ENCODE results near the gene PGM2. TPM values are rescaled to one million over a fixed set of nuclear protein-coding genes. Genes with fewer than 3 reads are reported as not detected.
A peak's percentile ranks its signal among the peaks of the same experiment; 100 is the strongest.

The PGM2 gene
- total and polyA plus RNA-seq, 8 donors = 2.1 to 15.1 (median 7.6) TPM

GRCh38 chr4:37893164-37893563, 66.7 kb downstream of the PGM2 start:
- no peak for DNase-seq
- WGBS, 2 donors = 89 to 92% methylated on average over 3 of the region's 3 CpGs
- H3K27ac ChIP-seq = no peak overlapping the region
- FAIRE-seq = no peak
- intact Hi-C loops (cut with DNase I) = loop anchor here in 1 of 3 donors (5.0 kb wide), 1 partner anchor 79 kb away; no protein-coding TSS in a partner anchor
- H3K4me1 ChIP-seq = peaks cover 0 to 3% (median 0%) of the 10 kb centered on the region in 3 donors
- TF ChIP-seq, protein P1, sequence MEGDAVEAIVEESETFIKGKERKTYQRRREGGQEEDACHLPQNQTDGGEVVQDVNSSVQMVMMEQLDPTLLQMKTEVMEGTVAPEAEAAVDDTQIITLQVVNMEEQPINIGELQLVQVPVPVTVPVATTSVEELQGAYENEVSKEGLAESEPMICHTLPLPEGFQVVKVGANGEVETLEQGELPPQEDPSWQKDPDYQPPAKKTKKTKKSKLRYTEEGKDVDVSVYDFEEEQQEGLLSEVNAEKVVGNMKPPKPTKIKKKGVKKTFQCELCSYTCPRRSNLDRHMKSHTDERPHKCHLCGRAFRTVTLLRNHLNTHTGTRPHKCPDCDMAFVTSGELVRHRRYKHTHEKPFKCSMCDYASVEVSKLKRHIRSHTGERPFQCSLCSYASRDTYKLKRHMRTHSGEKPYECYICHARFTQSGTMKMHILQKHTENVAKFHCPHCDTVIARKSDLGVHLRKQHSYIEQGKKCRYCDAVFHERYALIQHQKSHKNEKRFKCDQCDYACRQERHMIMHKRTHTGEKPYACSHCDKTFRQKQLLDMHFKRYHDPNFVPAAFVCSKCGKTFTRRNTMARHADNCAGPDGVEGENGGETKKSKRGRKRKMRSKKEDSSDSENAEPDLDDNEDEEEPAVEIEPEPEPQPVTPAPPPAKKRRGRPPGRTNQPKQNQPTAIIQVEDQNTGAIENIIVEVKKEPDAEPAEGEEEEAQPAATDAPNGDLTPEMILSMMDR (IDR thresholded peaks at IDR 0.05) = no peak
- no peaks in the 10 kb centered on the region for H3K9me3 ChIP-seq
- H3K27me3 ChIP-seq = no peaks in the 10 kb centered on the region
- ATAC-seq = no peak
- no peak overlapping the region for H3K4me3 ChIP-seq
- no peaks in the 10 kb centered on the region for H3K36me3 ChIP-seq

GRCh38 chr4:37895271-37895670, 68.8 kb downstream of the PGM2 start:
- intact Hi-C loops (cut with DNase I) = no loop called here
- no peak for ATAC-seq
- H3K9me3 ChIP-seq = no peaks in the 10 kb centered on the region
- H3K36me3 ChIP-seq = no peaks in the 10 kb centered on the region
- TF ChIP-seq, protein P1 (IDR thresholded peaks at IDR 0.05) = no peak
- peaks cover 0 to 3% (median 0%) of the 10 kb centered on the region in 3 donors for H3K4me1 ChIP-seq
- no peak overlapping the region for H3K4me3 ChIP-seq
- H3K27me3 ChIP-seq = no peaks in the 10 kb centered on the region
- no peak for DNase-seq
- no peak overlapping the region for H3K27ac ChIP-seq
- no peak for FAIRE-seq
- WGBS, 2 donors = 91 to 95% methylated on average over 7 of the region's 7 CpGs

DNA sequence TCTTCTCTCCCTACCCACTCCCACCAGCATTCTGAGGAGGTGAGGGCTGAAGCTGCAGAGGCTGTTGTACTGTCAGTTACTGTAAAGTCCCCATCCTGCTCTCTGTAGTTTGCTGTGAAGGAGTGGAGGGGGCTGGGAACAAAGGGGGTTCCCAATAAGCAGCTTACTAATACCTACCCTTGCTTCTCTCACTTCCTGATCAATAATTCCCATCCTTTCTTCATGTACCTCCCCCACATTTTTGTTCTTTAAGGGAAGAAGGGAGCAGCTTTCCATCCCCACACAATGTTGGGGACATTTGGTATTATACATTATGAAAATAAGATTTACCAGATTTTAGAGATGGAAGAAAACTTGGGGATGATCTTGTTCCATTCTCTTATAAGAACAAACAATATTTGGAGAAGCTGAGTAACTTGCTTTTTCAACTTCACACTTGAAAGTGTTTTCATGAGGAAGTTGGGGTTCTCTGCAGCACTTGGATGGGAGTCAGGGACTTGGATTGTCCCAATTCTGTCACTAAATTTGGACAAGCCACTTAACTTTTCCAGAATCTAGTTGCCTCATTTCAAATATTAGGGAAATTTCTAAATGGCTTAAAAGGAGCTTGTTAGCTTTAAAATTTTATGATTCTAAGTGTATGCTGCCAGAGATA, 69.8 kb downstream of the PGM2 start:
- no peaks in the 10 kb centered on the region for H3K9me3 ChIP-seq
- H3K27ac ChIP-seq = no peak overlapping the region
- TF ChIP-seq, protein P1 (IDR thresholded peaks at IDR 0.05) = no peak
- H3K4me1 ChIP-seq = peaks cover 0 to 6% (median 0%) of the 10 kb centered on the region in 3 donors
- H3K36me3 ChIP-seq = no peaks in the 10 kb centered on the region
- no peaks in the 10 kb centered on the region for H3K27me3 ChIP-seq
- ATAC-seq (no peak), DNase-seq (no peak), FAIRE-seq (no peak)
- intact Hi-C loops (cut with DNase I) = no loop called here
- H3K4me3 ChIP-seq = no peak overlapping the region

- intact Hi-C loops (cut with DNase I) = no loop called here
- FAIRE-seq (no peak), DNase-seq (no peak), ATAC-seq (peak; percentile 15 to 46 (median 32))
- Histone ChIP-seq H3K9me3 (no peaks in the 10 kb centered on the region), H3K4me1 (peaks cover 0 to 3% (median 0%) of the 10 kb centered on the region in 3 donors), H3K4me3 (peak overlapping the region in 3 of 4 donors; percentile 8 to 31 (median 12)), H3K36me3 (no peaks in the 10 kb centered on the region), H3K27me3 (no peaks in the 10 kb centered on the region), H3K27ac (peak overlapping the region in 1 of 4 donors; percentile 23)
- TF ChIP-seq, protein P1 (IDR thresholded peaks at IDR 0.05) = no peak
- WGBS, 2 donors = 41 to 43% methylated on average over 7 of the region's 7 CpGs
Measured at GRCh38 chr4:37902212-37902611, 75.7 kb downstream of the PGM2 start.

All from pancreas (tissue), 10 donors.